GM12875 (cell line): ENCODE results near the gene SIPA1L3.

Experiments used
- H3K4me3 ChIP-seq: one replicate; pipeline ENCODE4 v1.5.1; 2011; ENCODE audit warnings: low read depth, low read length, control low read depth
- CTCF ChIP-seq: IDR thresholded peaks from 2 replicates; pipeline ENCODE4 v1.5.1; 2011; ENCODE audit warnings: low read depth, mild to moderate bottlenecking, control low read depth, inconsistent platforms, low read length, moderate library complexity, borderline replicate concordance; ENCODE audit not compliant: insufficient read depth

The SIPA1L3 gene

GRCh38 chr19:38207543-38207942 is 300.5 kb downstream of the SIPA1L3 start:
- no peak overlapping the region for H3K4me3 ChIP-seq
- TF ChIP-seq CTCF, result no peak

GRCh38 chr19:38208571-38208970 is 301.6 kb downstream of the SIPA1L3 start:
- no peak overlapping the region for H3K4me3 ChIP-seq
- TF ChIP-seq CTCF, result no peak

GRCh38 chr19:38209152-38209551 is 302.1 kb downstream of the SIPA1L3 start:
- no peak for TF ChIP-seq CTCF
- H3K4me3 ChIP-seq, result no peak overlapping the region

GRCh38 chr19:38209671-38210457 is 302.9 kb downstream of the SIPA1L3 start:
- TF ChIP-seq CTCF, result no peak
- H3K4me3 ChIP-seq, result no peak overlapping the region

- no peak overlapping the region for H3K4me3 ChIP-seq
- no peak for TF ChIP-seq CTCF
Measured at GRCh38 chr19:38210458-38210987, 303.5 kb downstream of the SIPA1L3 start.

- H3K4me3 ChIP-seq, result no peak overlapping the region
- TF ChIP-seq CTCF, result no peak
Measured at GRCh38 chr19:38211151-38211591, 304.2 kb downstream of the SIPA1L3 start.

- no peak for TF ChIP-seq CTCF
- no peak overlapping the region for H3K4me3 ChIP-seq
Measured at GRCh38 chr19:38211766-38212165, 304.8 kb downstream of the SIPA1L3 start.
